ENCODE data around the gene HECTD1. TPM values are rescaled to one million over a fixed set of nuclear protein-coding genes. Genes with fewer than 3 reads are reported as not detected.
"Not testable (repeated sequence)": the region's sequence is repeated elsewhere in the genome, so short reads cannot be mapped to it uniquely, and the experiment has no call there.

The HECTD1 gene
- polyA plus RNA-seq, 1 donor = 105 TPM

- DNase-seq (ENCODE audit: low read depth) = not testable (repeated sequence)
Observed at GRCh38 chr14:31093884-31094839, 113.4 kb downstream of the HECTD1 start.

- DNase-seq (ENCODE audit: low read depth) = no peak
Observed at GRCh38 chr14:31092160-31092708, 115.4 kb downstream of the HECTD1 start.

- DNase-seq (ENCODE audit: low read depth) = peak; percentile 19
Observed at GRCh38 chr14:31090883-31091764, 116.5 kb downstream of the HECTD1 start.

DNA sequence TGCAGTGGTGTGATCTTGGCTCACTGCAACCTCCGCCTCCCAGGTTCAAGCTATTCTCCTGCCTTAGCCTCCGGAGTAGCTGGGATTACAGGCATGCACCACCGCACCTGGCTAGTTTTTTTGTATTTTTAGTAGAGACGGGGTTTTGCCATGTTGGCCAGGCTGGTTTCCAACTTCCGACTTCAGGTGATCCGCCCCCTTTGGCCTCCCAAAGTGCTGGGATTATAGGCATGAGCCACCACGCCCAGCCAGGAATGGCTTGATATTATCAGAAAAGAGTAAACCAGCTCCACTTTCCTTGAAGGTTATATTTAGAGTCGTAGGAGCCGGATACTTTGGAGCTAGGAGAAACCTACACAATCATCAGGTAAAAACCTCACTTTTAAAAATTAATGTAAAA lies 121.1 kb downstream of the HECTD1 start:
- DNase-seq (ENCODE audit: low read depth) = not testable (repeated sequence)

DNA sequence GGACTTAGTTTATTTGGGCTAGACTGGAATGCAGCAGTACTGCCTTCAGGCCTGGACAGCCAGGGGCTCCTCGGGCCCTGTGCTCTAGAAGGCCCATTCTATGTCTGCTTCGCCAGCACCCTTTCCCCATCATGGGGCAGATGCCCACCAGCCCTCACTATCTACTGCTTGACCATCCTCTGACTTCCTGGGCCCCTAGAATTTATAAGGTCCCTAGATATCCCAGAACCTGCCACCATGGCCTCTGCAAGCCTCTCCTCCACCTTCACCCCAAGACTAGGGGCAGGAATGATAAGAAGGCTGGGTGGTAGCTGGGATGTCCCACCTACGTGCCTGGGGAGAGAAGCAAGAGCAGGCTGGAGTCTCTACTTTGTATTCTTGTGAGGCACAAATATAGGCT lies 122.6 kb downstream of the HECTD1 start:
- DNase-seq (ENCODE audit: low read depth) = no peak

GRCh38 chr14:31084385-31084784 lies 123.2 kb downstream of the HECTD1 start:
- no peak for DNase-seq (ENCODE audit: low read depth)

GRCh38 chr14:31083781-31084180 lies 123.8 kb downstream of the HECTD1 start:
- DNase-seq (ENCODE audit: low read depth) = no peak

GRCh38 chr14:31080484-31080883 lies 127.1 kb downstream of the HECTD1 start:
- DNase-seq (ENCODE audit: low read depth) = no peak

DNA sequence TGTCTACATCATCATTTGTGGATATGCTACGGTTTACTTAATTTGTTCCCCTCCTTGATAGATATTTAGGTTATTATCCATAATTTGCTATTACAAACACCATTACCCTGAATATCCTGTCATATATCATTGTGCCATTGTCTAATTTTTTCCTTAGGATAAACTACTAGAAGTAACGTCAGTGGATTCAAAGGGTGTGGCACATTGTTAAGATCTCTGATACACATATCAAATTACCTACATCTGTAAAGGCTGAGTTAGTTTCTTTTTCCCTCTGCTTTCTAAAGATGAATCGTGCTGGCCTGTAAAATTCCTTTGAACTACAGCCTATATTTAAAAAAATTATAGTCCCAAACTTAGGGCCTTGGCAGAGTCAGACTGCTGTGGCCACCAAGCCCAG lies 127.5 kb downstream of the HECTD1 start:
- DNase-seq (ENCODE audit: low read depth) = no peak

GRCh38 chr14:31078766-31079165 lies 128.8 kb downstream of the HECTD1 start:
- DNase-seq (ENCODE audit: low read depth) = no peak

GRCh38 chr14:31075144-31075543 lies 132.4 kb downstream of the HECTD1 start:
- DNase-seq (ENCODE audit: low read depth) = no peak

DNA sequence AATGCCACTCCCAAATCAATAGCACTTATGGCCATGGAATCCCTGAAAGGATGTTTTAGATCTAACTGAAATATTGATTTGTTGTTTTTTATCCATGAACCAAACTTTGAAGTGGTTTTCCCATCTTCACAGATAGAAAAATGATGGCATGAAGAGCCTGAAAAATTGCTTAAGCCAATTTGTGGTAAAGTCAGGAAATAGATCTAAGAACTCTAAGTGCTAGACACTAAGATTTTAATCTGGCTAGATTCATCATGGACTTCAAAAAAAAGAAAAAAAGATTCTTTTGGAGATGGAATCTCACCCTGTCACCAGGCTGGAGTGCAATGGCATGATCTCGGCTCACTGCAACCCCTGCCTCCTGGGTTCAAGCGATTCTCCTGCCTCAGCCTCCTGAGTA lies 136.4 kb downstream of the HECTD1 start:
- no peak for DNase-seq (ENCODE audit: low read depth)

- no peak for DNase-seq (ENCODE audit: low read depth)
Observed at GRCh38 chr14:31070431-31070830, 137.2 kb downstream of the HECTD1 start.

GRCh38 chr14:31069343-31069742 lies 138.2 kb downstream of the HECTD1 start:
- no peak for DNase-seq (ENCODE audit: low read depth)

- no peak for DNase-seq (ENCODE audit: low read depth)
Observed at GRCh38 chr14:31068235-31068634, 139.4 kb downstream of the HECTD1 start.

DNA sequence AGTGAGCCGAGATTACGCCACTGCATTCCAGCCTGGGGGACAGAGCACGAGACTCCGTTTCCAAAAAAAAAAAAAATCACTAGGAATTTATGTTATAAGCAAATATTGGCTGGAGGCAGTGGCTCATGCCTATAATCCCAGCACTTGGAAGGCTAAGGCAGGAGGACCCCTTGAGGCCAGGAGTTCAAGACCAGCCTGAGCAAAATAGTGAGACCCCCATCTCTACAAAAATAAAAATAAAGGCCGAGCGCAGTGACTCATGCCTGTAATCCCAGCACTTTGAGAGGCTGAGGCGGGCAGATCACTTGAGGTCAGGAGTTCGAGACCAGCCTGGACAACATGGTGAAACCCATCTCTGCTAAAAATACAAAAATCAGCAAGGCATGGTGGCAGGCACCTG lies 144.7 kb downstream of the HECTD1 start:
- DNase-seq (ENCODE audit: low read depth) = not testable (repeated sequence)

DNA sequence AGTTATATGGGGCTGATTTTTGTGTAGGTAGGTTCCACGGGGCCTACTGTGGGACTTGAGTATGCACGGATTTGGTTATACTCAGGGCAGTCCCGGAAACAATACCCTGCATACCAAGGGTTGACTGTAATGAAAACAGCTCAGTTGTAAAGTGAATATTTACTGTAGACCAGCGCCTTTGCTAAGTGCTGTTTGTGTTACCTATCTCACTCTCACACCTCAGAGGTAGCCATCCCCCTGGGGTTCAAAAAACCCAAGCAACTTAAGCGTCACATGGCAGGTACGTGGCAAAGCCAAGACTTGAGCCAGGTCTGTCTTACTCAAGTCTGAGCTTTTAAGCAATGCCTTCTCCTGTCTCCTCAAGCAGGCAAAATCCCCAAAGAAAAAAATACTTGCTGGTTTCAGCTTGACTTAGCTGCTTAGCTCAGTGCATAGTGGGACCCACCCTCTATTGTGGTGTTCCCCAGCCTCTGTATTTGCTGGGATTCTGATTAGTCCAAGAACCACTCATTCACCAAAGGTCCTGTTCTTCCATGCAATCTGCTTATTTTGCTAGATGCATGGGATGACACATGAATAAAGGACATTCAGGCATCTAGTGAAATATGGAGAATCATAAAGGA lies 147.2 kb downstream of the HECTD1 start:
- no peak for DNase-seq (ENCODE audit: low read depth)

- DNase-seq (ENCODE audit: low read depth) = no peak
Observed at GRCh38 chr14:31059152-31059924, 148.3 kb downstream of the HECTD1 start.

GRCh38 chr14:31057701-31058364 lies 149.8 kb downstream of the HECTD1 start:
- DNase-seq (ENCODE audit: low read depth) = no peak

DNA sequence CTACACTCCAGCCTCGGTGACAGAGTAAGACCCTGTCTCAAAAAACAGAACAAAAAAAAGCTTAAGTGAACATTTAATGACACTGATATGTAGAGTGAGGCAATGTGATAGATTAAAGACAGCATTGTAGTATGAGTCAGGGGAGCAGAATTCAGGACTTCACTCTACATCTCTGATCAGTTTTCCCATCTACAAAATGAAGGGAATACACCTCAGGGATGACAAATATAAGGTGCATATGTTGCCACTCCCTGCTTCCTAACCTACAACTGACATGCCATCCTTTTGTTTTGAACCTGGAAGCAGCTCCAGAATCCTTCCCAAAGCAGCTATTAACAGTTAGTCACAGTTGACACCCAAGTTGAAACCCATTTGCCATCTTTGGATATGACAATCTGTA lies 150.6 kb downstream of the HECTD1 start:
- DNase-seq (ENCODE audit: low read depth) = no peak
